Adrenal gland (tissue), 5 donors: Measurements from ENCODE around the gene ATCAY.

Experiments used
- CTCF ChIP-seq, 6 experiments: fragments of 450-650 bp in 4 of 6; fragments of 200-600 bp in 2 of 6; sonication (generic) in 1 of 6; IDR thresholded peaks; 1 replicate in 5 of 6; 2 replicates in 1 of 6; pipeline versions ENCODE4 v1.5.1 to v1.8.0; 2016 to 2021; ENCODE audit warnings: antibody characterized with exemption in 6 of 6, mild to moderate bottlenecking in 2 of 6, moderate library complexity in 1 of 6
- POLR2A ChIP-seq, 2 donors: fragments of 450-650 bp; IDR thresholded peaks; one replicate each; pipeline ENCODE4 v1.6.1; 2017; ENCODE audit warnings: antibody characterized with exemption in 2 of 2, mild to moderate bottlenecking in 2 of 2, moderate library complexity in 1 of 2
- donor health status: DM: no; HTN: no; CAD: no.

- no peak for TF ChIP-seq POLR2A (IDR thresholded peaks at IDR 0.05)
- no peak for TF ChIP-seq CTCF (IDR thresholded peaks at IDR 0.05)
Observed at GRCh38 chr19:3916033-3916432, 35.5 kb downstream of the ATCAY start.
